Nephron (organoid): ENCODE results near the gene DDN.

Experiments
- H3K27ac Mint-ChIP-seq, 3 experiments: 2 replicates each; pipeline ENCODE4 v1.8.0; 2020; ENCODE audit warnings: mixed read lengths in 3 of 3, mild to moderate bottlenecking in 2 of 3, moderate library complexity in 1 of 3
- H3K27me3 Mint-ChIP-seq: 2 replicates; pipeline ENCODE4 v1.8.0; 2021; ENCODE audit warnings: low read depth, mild to moderate bottlenecking, moderate library complexity, mixed read lengths
- H3K36me3 Mint-ChIP-seq: 2 replicates; pipeline ENCODE4 v1.8.0; 2020; ENCODE audit warnings: low read depth, mixed read lengths
- H3K4me1 Mint-ChIP-seq: 2 replicates; pipeline ENCODE4 v1.8.0; 2020; ENCODE audit warnings: mixed read lengths
- H3K4me3 Mint-ChIP-seq, 3 experiments: 2 replicates each; pipeline ENCODE4 v1.8.0; 2020; ENCODE audit warnings: mild to moderate bottlenecking in 3 of 3, mixed read lengths in 3 of 3, moderate library complexity in 2 of 3
- H3K9me3 Mint-ChIP-seq: 2 replicates; pipeline ENCODE4 v1.8.0; 2020; ENCODE audit warnings: mixed read lengths
- CTCF ChIP-seq, 3 experiments: fragments of 200-600 bp; sonication (generic); IDR thresholded peaks; one replicate each; pipeline ENCODE4 v1.5.0; 2021; ENCODE audit warnings: antibody characterized with exemption in 3 of 3; ENCODE audit not compliant: unreplicated experiment in 3 of 3

DDN gene

GRCh38 chr12:48998497-48999353 is 450 bp downstream of the DDN start:
- Mint-ChIP-seq H3K4me1 (peaks cover 31% of the 10 kb centered on the region), H3K27ac (no peak overlapping the region), H3K27me3 (peaks cover 71% of the 10 kb centered on the region), H3K9me3 (no peaks in the 10 kb centered on the region), H3K4me3 (peak overlapping the region; percentile 68 to 69 (median 68)), H3K36me3 (peaks cover 28% of the 10 kb centered on the region)
- TF ChIP-seq CTCF (IDR thresholded peaks at IDR 0.05; ENCODE audit: unreplicated experiment in 3 of 3): no peak

GRCh38 chr12:48997719-48998496 is 1.3 kb downstream of the DDN start:
- peaks cover 31% of the 10 kb centered on the region for H3K4me1 Mint-ChIP-seq
- peaks cover 76% of the 10 kb centered on the region for H3K27me3 Mint-ChIP-seq
- H3K27ac Mint-ChIP-seq: no peak overlapping the region
- peak overlapping the region; percentile 48 to 64 (median 58) for H3K4me3 Mint-ChIP-seq
- TF ChIP-seq CTCF (IDR thresholded peaks at IDR 0.05; ENCODE audit: unreplicated experiment in 3 of 3): no peak
- no peaks in the 10 kb centered on the region for H3K9me3 Mint-ChIP-seq
- H3K36me3 Mint-ChIP-seq: peaks cover 26% of the 10 kb centered on the region

GRCh38 chr12:48996794-48997718 is 2.1 kb downstream of the DDN start:
- H3K4me3 Mint-ChIP-seq: peak overlapping the region; percentile 48 to 64 (median 58)
- H3K9me3 Mint-ChIP-seq: no peaks in the 10 kb centered on the region
- H3K36me3 Mint-ChIP-seq: peaks cover 17% of the 10 kb centered on the region
- H3K4me1 Mint-ChIP-seq: peaks cover 31% of the 10 kb centered on the region
- H3K27ac Mint-ChIP-seq: peak overlapping the region in 1 of 3 experiments; percentile 10
- peaks cover 81% of the 10 kb centered on the region for H3K27me3 Mint-ChIP-seq
- TF ChIP-seq CTCF (IDR thresholded peaks at IDR 0.05; ENCODE audit: unreplicated experiment in 3 of 3): peak; percentile 77 to 83 (median 80)

GRCh38 chr12:48995086-48995879 is 3.9 kb downstream of the DDN start:
- Mint-ChIP-seq H3K27ac (peak overlapping the region in 1 of 3 experiments; percentile 60), H3K4me1 (peaks cover 21% of the 10 kb centered on the region), H3K27me3 (peaks cover 84% of the 10 kb centered on the region), H3K9me3 (no peaks in the 10 kb centered on the region), H3K36me3 (peaks cover 3% of the 10 kb centered on the region), H3K4me3 (peak overlapping the region; percentile 60 to 76 (median 68))
- TF ChIP-seq CTCF (IDR thresholded peaks at IDR 0.05; ENCODE audit: unreplicated experiment in 3 of 3): peak; percentile 86 to 91 (median 89)
